GM10248 (cell line): ENCODE data around the gene PPP1R12C.

Experiments used
- CTCF ChIA-PET: fragments of 300-600 bp; sonication (Branson Sonifier 250); formaldehyde crosslinking; extraction: SDS; loops from one replicate; lab custom pipeline; 2021; ENCODE audit warnings: antibody characterized with exemption; lab: Yijun Ruan, JAX
- POLR2A ChIA-PET: fragments of 350-650 bp; sonication (Branson Sonifier 250); formaldehyde crosslinking; extraction: SDS; loops from one replicate; lab custom pipeline; 2020; ENCODE audit warnings: antibody characterized with exemption; lab: Yijun Ruan, JAX
- DNase-seq: peaks from one replicate; pipeline ENCODE4 v3.0.0; 2012; ENCODE audit errors: extremely low spot score
- CTCF ChIP-seq: IDR thresholded peaks from 2 replicates; pipeline ENCODE4 v1.5.1; 2012; ENCODE audit warnings: mild to moderate bottlenecking, low read depth; ENCODE audit errors: extremely low read depth, missing control alignments, control extremely low read depth

Gene PPP1R12C

GRCh38 chr19:55133639-55134444 is 16.4 kb upstream of the PPP1R12C start:
- POLR2A ChIA-PET: no interaction called here
- DNase-seq: peak; percentile 39
- no peak for TF ChIP-seq CTCF
- CTCF ChIA-PET: interaction anchor here (0.9 to 5.9 kb wide), 12 partner anchors 14 to 655 kb away, joined by 3 to 40 read pairs (median 3); partner anchors contain the start of gene PPP1R12C

DNA sequence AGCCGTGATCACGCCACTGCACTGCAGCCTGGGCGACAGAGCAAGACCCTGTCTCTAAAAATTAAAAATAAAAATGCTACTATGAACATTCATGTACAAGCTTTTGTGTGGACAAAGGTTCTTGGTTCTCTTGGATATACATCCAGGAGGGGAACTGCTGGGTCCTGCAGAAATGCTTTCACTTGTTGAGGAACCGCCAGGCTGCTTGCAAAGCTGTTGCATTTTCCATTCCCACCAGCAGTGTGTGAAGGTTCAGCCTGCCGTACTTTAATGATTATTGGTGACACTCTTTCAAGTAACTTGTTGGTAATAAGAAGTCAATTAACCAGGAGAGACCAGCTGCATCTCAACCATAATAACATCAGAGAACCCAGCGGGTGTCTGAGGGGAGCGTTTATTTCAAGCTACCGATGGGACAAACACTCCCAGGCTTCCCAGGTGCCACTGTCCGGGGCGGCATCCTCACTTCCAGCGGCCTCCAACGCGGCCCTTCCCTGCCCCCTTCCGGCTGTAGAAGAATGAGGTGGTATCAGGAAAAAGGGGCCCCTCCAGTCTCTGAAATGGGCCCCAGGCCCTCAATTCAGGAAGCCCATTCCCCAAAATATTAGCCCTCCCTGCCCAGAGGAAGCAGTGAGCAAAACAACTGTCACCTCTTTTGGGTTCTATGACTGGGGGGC is 15.2 kb upstream of the PPP1R12C start:
- ChIA-PET CTCF (interaction anchor here (0.8 to 5.9 kb wide), 19 partner anchors 12 to 653 kb away, joined by 3 to 40 read pairs (median 3); partner anchors contain the start of gene PPP1R12C), POLR2A (interaction anchor here (0.6 kb wide), 1 partner anchor 254 kb away, joined by 6 read pairs; no protein-coding TSS in a partner anchor)
- no peak for TF ChIP-seq CTCF
- peak; percentile 35 for DNase-seq

DNA sequence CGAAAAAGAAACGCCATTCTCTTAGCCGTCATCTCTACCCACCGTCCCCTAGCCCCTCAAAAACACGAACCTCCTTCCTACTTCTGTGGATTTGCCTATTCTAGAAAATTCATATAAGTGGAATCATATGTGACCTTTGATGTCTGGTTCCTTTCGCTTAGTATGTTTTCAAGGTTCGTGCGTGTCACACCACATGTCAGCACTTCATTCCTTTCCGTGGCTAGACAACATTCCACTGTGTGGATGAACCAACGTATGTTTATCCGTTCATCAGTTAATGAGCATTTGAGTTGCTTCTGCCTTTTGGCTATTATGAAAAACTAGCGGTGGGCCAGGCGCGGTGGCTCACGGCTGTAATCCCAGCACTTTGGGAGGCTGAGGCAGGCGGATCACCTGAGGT is 14.0 kb upstream of the PPP1R12C start:
- ChIA-PET POLR2A (no interaction called here), CTCF (interaction anchor here (1.1 to 5.9 kb wide), 4 partner anchors 10 to 373 kb away, joined by 3 to 40 read pairs (median 4); no protein-coding TSS in a partner anchor)
- no peak for DNase-seq
- no peak for TF ChIP-seq CTCF

GRCh38 chr19:55119053-55119452 is 1.6 kb upstream of the PPP1R12C start:
- TF ChIP-seq CTCF: no peak
- ChIA-PET CTCF (interaction anchor here (1.3 to 2.4 kb wide), 3 partner anchors 14 to 30 kb away, joined by 3 to 9 read pairs (median 9); no protein-coding TSS in a partner anchor), POLR2A (no interaction called here)
- no peak for DNase-seq

DNA sequence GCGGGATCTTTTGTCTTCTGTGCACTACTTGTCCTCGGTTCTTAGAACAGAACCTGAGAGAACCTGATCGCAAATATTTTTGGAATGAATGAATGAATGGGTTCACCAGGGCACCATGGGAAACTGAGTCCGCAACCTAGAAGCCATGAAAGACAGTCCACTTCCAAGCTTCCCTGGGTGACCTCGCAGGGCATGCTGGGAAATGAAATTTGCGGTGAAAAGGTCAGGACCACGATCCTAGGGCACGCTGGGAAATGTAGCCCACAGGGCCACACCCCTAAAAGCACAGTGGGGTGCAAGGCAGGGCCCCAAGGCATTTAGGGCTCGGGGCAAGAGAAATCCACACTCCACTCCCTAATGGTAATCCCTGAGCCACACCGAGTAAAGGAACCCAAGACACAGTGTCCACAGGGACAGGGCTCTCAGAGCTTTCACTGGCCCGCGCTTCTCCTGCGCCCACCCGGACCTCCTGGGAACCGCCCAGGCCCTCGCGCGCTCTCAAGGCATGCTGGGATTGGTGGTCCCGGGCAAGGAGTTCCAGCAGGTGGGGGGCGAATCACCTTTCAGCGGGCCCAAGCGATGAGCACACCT is 1.1 kb upstream of the PPP1R12C start:
- TF ChIP-seq CTCF: no peak
- peak; percentile 55 for DNase-seq
- CTCF ChIA-PET: interaction anchor here (1.5 to 2.4 kb wide), 2 partner anchors 14 to 31 kb away, joined by 6 to 9 read pairs; no protein-coding TSS in a partner anchor
- POLR2A ChIA-PET: no interaction called here

GRCh38 chr19:55117663-55118391 is 390 bp upstream of the PPP1R12C start:
- peak; percentile 99 for DNase-seq
- CTCF ChIA-PET: interaction anchor here (0.6 to 2.4 kb wide), 3 partner anchors 15 to 30 kb away, joined by 4 to 9 read pairs (median 6); no protein-coding TSS in a partner anchor

More at GRCh38 chr19:55117663-55118391, 390 bp upstream of the PPP1R12C start:
- POLR2A ChIA-PET: interaction anchor here (0.6 to 1.1 kb wide), 3 partner anchors 135 to 359 kb away, joined by 3 to 4 read pairs (median 3); partner anchors contain the start of gene ZNF628
- TF ChIP-seq CTCF: no peak
